K562 (cell line): ENCODE data around the gene PLEK2. TPM values are rescaled to one million over a fixed set of nuclear protein-coding genes. Genes with fewer than 3 reads are reported as not detected.
A peak's percentile ranks its signal among the peaks of the same experiment; 100 is the strongest.

Source experiments
- ATAC-seq: fragments of 200-7000 bp; cut with Tn5 transposase; 3 replicates; pipeline ENCODE4 v1.9.1; 2020; ENCODE audit warnings: moderate library complexity
- BruUV-seq: library from RNA; stranded (reverse); fragments of 400-500 nt; replicated peaks from 2 replicates; lab custom pipeline; 2021; lab: Mats Ljungman, UMichigan
- CTCF ChIA-PET: fragments of 300-600 bp; formaldehyde crosslinking; extraction: SDS; loops from one replicate; lab custom pipeline; 2021; ENCODE audit warnings: low intra/inter-chr PET ratio; lab: Yijun Ruan, JAX
- POLR2A ChIA-PET: fragments of 300-600, 350-650 bp; sonication (Branson Sonifier 250); formaldehyde crosslinking; extraction: SDS; loops from one replicate; lab custom pipeline; 2021; ENCODE audit warnings: antibody characterized with exemption, inconsistent platforms; lab: Yijun Ruan, JAX
- DNase-seq, 4 experiments: peaks; one replicate each; pipeline versions ENCODE4 v3.0.0 to v3.0.0-alpha.2; 2011 to 2018; ENCODE audit warnings: low spot score in 3 of 4, mixed read lengths in 3 of 4; ENCODE audit errors: extremely low read depth in 1 of 4
- FAIRE-seq: peaks from 2 replicates; lab custom pipeline; 2011; peaks lifted over from hg19 to GRCh38; lab: Jason Lieb, UNC
- H2AFZ ChIP-seq: 2 replicates; pipeline ENCODE4 v1.6.0; 2011; ENCODE audit warnings: low read depth, low read length, control low read depth, inconsistent platforms
- H3K27ac ChIP-seq: fragments of 200-600 bp; 3 replicates; pipeline ENCODE4 v1.8.0; 2011; ENCODE audit warnings: low read depth, mild to moderate bottlenecking, control low read depth, inconsistent platforms, low read length, moderate library complexity, mixed read lengths; ENCODE audit errors: extremely low read depth
- H3K27me3 ChIP-seq, 2 experiments: fragments of 300-600 bp in 1 of 2; 2 replicates in 1 of 2; 3 replicates in 1 of 2; pipeline versions ENCODE4 v1.6.0 to v1.8.0; 2011; ENCODE audit warnings: inconsistent platforms in 2 of 2, low read length in 2 of 2, mild to moderate bottlenecking in 1 of 2, mixed read lengths in 1 of 2, moderate library complexity in 1 of 2; ENCODE audit not compliant: control insufficient read depth in 2 of 2, insufficient read depth in 2 of 2
- H3K36me3 ChIP-seq: fragments of 300-600 bp; 3 replicates; pipeline ENCODE4 v1.8.0; 2011; ENCODE audit warnings: mild to moderate bottlenecking, low read length, inconsistent platforms; ENCODE audit not compliant: control insufficient read depth, insufficient read depth
- H3K4me1 ChIP-seq, 2 experiments: fragments of 200-600 bp in 1 of 2; replicated peaks in 1 of 2; 2 replicates in 1 of 2; 3 replicates in 1 of 2; pipeline versions ENCODE4 v1.5.1 to v1.8.0; 2011; ENCODE audit warnings: inconsistent platforms in 2 of 2, low read length in 2 of 2, mild to moderate bottlenecking in 1 of 2, mixed read lengths in 1 of 2, moderate library complexity in 1 of 2; ENCODE audit not compliant: control insufficient read depth in 2 of 2, insufficient read depth in 2 of 2
- H3K4me2 ChIP-seq: 2 replicates; pipeline ENCODE4 v1.6.1; 2011; ENCODE audit warnings: low read length, control low read depth, inconsistent platforms, mixed read lengths; ENCODE audit not compliant: insufficient read depth
- H3K4me3 ChIP-seq: fragments of 200-600 bp; sonication (generic), shearing (Covaris generic); 2 replicates; pipeline ENCODE4 v1.5.1; 2016; ENCODE audit warnings: control low read depth, inconsistent platforms
- H3K79me2 ChIP-seq: fragments of 200-600 bp; 3 replicates; pipeline ENCODE4 v1.8.0; 2011; ENCODE audit warnings: low read length, inconsistent platforms; ENCODE audit not compliant: control insufficient read depth, insufficient read depth
- H3K9ac ChIP-seq, 2 experiments: 2 replicates each; pipeline versions ENCODE4 v1.6.0 to v1.6.1; 2011; ENCODE audit warnings: low read depth in 2 of 2, low read length in 2 of 2, control low read depth in 1 of 2, inconsistent platforms in 1 of 2, mild to moderate bottlenecking in 1 of 2, mixed read lengths in 1 of 2; ENCODE audit not compliant: insufficient read depth in 1 of 2
- H3K9me1 ChIP-seq: one replicate; pipeline ENCODE4 v1.6.0; 2011; ENCODE audit warnings: inconsistent platforms, mild to moderate bottlenecking, low read length, moderate library complexity; ENCODE audit not compliant: control insufficient read depth, insufficient read depth
- H3K9me3 ChIP-seq: replicated peaks from 2 replicates; pipeline ENCODE4 v1.5.1; 2011; ENCODE audit warnings: low read depth, low read length, inconsistent platforms; ENCODE audit not compliant: control insufficient read depth, insufficient read depth
- H4K20me1 ChIP-seq: replicated peaks from 2 replicates; pipeline ENCODE4 v1.6.1; 2011; ENCODE audit warnings: low read length, inconsistent platforms, mixed read lengths; ENCODE audit not compliant: control insufficient read depth, insufficient read depth
- BCLAF1 ChIP-seq, 2 experiments: fragments of 450-650 bp in 1 of 2; IDR thresholded peaks; 2 replicates each; pipeline ENCODE4 v1.6.1; 2011 to 2017; ENCODE audit warnings: low read depth in 2 of 2, antibody characterized with exemption in 1 of 2, borderline replicate concordance in 1 of 2, low read length in 1 of 2, mild to moderate bottlenecking in 1 of 2, mixed read lengths in 1 of 2; ENCODE audit not compliant: control insufficient read depth in 1 of 2
- CBX5 ChIP-seq: IDR thresholded peaks from 2 replicates; pipeline ENCODE4 v1.6.1; 2014; ENCODE audit warnings: low read depth, borderline replicate concordance
- FOXM1 ChIP-seq, 2 experiments: fragments of 450-650 bp in 1 of 2; sonication (generic) in 1 of 2; formaldehyde crosslinking in 1 of 2; IDR thresholded peaks; 2 replicates each; pipeline versions ENCODE4 v1.6.1 to v1.9.0; 2017 to 2022; ENCODE audit warnings: low read depth in 2 of 2, mild to moderate bottlenecking in 2 of 2, missing genetic modification reagents in 1 of 2, moderate library complexity in 1 of 2
- GTF2B ChIP-seq: IDR thresholded peaks from 2 replicates; pipeline ENCODE4 v1.6.1; 2011; ENCODE audit not compliant: insufficient read length; ENCODE audit errors: extremely low read depth
- NBN ChIP-seq: fragments of 450-650 bp; IDR thresholded peaks from 2 replicates; pipeline ENCODE4 v1.6.1; 2016; ENCODE audit warnings: low read depth, mild to moderate bottlenecking
- NFRKB ChIP-seq: fragments of 450-650 bp; IDR thresholded peaks from 2 replicates; pipeline ENCODE4 v1.6.1; 2016; ENCODE audit warnings: low read depth
- PREB ChIP-seq: sonication (generic); formaldehyde crosslinking; IDR thresholded peaks from 2 replicates; pipeline ENCODE4 v1.8.1; 2023; ENCODE audit warnings: mild to moderate bottlenecking, missing genetic modification reagents
- RBM34 ChIP-seq: fragments of 200-400 bp; formaldehyde crosslinking; IDR thresholded peaks from 2 replicates; pipeline ENCODE4 v1.6.1; 2018; ENCODE audit warnings: low read length, borderline replicate concordance; ENCODE audit not compliant: insufficient read depth
- SMAD1 ChIP-seq: fragments of 150-350 bp; IDR thresholded peaks from 2 replicates; pipeline ENCODE4 v1.6.1; 2014; ENCODE audit warnings: low read length, low read depth; ENCODE audit not compliant: partially characterized antibody
- ZEB2 ChIP-seq: fragments of 450-650 bp; IDR thresholded peaks from 2 replicates; pipeline ENCODE4 v1.6.1; 2016
- ZNF740 ChIP-seq, 3 experiments: fragments of 200-800 bp in 1 of 3; sonication (Bioruptor generic) in 1 of 3; sonication (generic) in 1 of 3; formaldehyde crosslinking in 1 of 3; IDR thresholded peaks; 2 replicates each; pipeline versions ENCODE4 v1.6.1 to v1.8.0; 2016 to 2022; ENCODE audit warnings: mild to moderate bottlenecking in 2 of 3, missing compliant biosample characterization in 2 of 3, missing genetic modification characterization in 2 of 3, missing genetic modification reagents in 1 of 3
- WGBS: fragments of 100-300 bp; shearing (Covaris generic); methylation state at CpG from one replicate; pipeline ENCODE4 v1.1.6; 2016; ENCODE audit warnings: low coverage, mixed read lengths; ENCODE audit not compliant: insufficient coverage; ENCODE audit errors: missing lambda C conversion rate; 5-methylcytosine and 5-hydroxymethylcytosine counted together
- in situ Hi-C: fragments of 300-500 bp; cut with MboI; formaldehyde crosslinking; loops from 4 replicates; pipeline ENCODE4 v1.15.0; 2018; ENCODE audit warnings: inconsistent platforms, mixed read lengths
- intact Hi-C: fragments of 100-400 bp; cut with micrococcal nuclease; formaldehyde crosslinking; loops from 2 replicates; pipeline ENCODE4 v1.14.2; 2022
- polyA plus RNA-seq, 8 experiments: library from polyadenylated mRNA; depleted of rRNA in 4 of 8; stranded (reverse) in 5 of 8; unstranded in 3 of 8; fragments of >200 nt; fragmentation: Nextera tagmentation in 2 of 8; fragmentation: Illumina TruSeq in 1 of 8; extraction: Ambion mirVana in 2 of 8; extraction: Trizol in 1 of 8; gene quantifications; 2 replicates each; pipeline versions ENCODE4 v1.2.1 to v1.2.3, GENCODE V29; 2011 to 2014; ENCODE audit warnings: inconsistent platforms in 1 of 8, missing spikeins in 1 of 8
- total RNA-seq, 7 experiments: library from RNA; depleted of rRNA in 6 of 7; stranded (reverse); fragments of >200 nt in 6 of 7; fragmentation: Illumina TruSeq in 2 of 7; extraction: Trizol in 2 of 7; gene quantifications; 2 replicates each; pipeline versions ENCODE4 v1.2.1 to v1.2.3, GENCODE V29; 2011 to 2021; ENCODE audit warnings: low replicate concordance in 1 of 7

The PLEK2 gene
- total and polyA plus RNA-seq, 9 of the 15 experiments (the other 6 are each of a cell fraction or from before 2014, with no cell fraction given), result not detected

- no peak for TF ChIP-seq BCLAF1 (IDR thresholded peaks at IDR 0.05; ENCODE audit: borderline replicate concordance in 1 of 2, control insufficient read depth in 1 of 2, low read depth in 2 of 2, low read length in 1 of 2)
- no peak for TF ChIP-seq FOXM1 (IDR thresholded peaks at IDR 0.05; ENCODE audit: low read depth)
- TF ChIP-seq FOXM1 (CRISPR knock-in tag; IDR thresholded peaks at IDR 0.05; ENCODE audit: low read depth), result no peak
Observed at GRCh38 chr14:67426983-67427606, 15.1 kb upstream of the PLEK2 start (continued).

- no peak overlapping the region for H3K9ac ChIP-seq
- 86% methylated on average over 8 of the region's 8 CpGs for WGBS
- H4K20me1 ChIP-seq, result no peaks in the 10 kb centered on the region
- peak overlapping the region; percentile 51 for H2AFZ ChIP-seq
- no peaks in the 10 kb centered on the region for H3K36me3 ChIP-seq
- H3K4me3 ChIP-seq, result no peak overlapping the region
- in situ Hi-C loops (loop anchor here (10.0 kb wide), 1 partner anchor 149 kb away; no protein-coding TSS in a partner anchor), intact Hi-C loops (loop anchor here (5.0 kb wide), 2 partner anchors 91 to 276 kb away; partner anchors contain the start of gene RDH12)
- H3K9me1 ChIP-seq, result no peaks in the 10 kb centered on the region
- CTCF ChIA-PET, result interaction anchor here (0.7 kb wide), 1 partner anchor 66 kb away, joined by 3 read pairs; the partner anchor contains the start of gene EIF2S1
- no peaks in the 10 kb centered on the region; a peak in 1 of 5 replicates for H3K27me3 ChIP-seq
- H3K79me2 ChIP-seq, result no peaks in the 10 kb centered on the region
- FAIRE-seq, result no peak
- H3K27ac ChIP-seq, result no peak overlapping the region
- H3K4me1 ChIP-seq, result peaks cover 23 to 39% of the 10 kb centered on the region in 2 experiments; a peak in 4 of 5 replicates
- peak overlapping the region; percentile 12; the same call in 1 of the 2 replicates for H3K4me2 ChIP-seq
- H3K9me3 ChIP-seq, result 0 out of 2 replicates have a peak, but pooled peaks cover 2% of the 10 kb centered on the region
- no peak for ATAC-seq
- POLR2A ChIA-PET, result interaction anchor here (0.6 to 2.3 kb wide), 4 partner anchors 10 to 270 kb away, joined by 3 to 5 read pairs (median 3); partner anchors contain the start of gene RDH11
- no peak for DNase-seq
- no TSS peak for BruUV-seq
- TF ChIP-seq CBX5 (no peak), NFRKB (no peak), GTF2B (no peak), NBN (no peak), RBM34 (no peak), FOXM1 (IDR thresholded peaks at IDR 0.05; ENCODE audit: low read depth) (no peak), FOXM1 (CRISPR knock-in tag; IDR thresholded peaks at IDR 0.05; ENCODE audit: low read depth) (no peak), ZEB2 (no peak), ZNF740 (CRISPR knock-in tag; IDR thresholded peaks at IDR 0.05) (no peak), ZNF740 (tag; IDR thresholded peaks at IDR 0.05) (no peak), SMAD1 (no peak), PREB (CRISPR knock-in tag) (no peak)
Observed at GRCh38 chr14:67426161-67426560, 14.2 kb upstream of the PLEK2 start.
